T-helper 1 cell treated with Interleukin-12 subunit alpha and Interleukin-12 subunit beta and Interleukin-4 antibody, amounts not matched to agents 30 ng/mL and 1 ng/mL, for 36 hours (primary cell): ENCODE results near the gene GLI3. TPM values are rescaled to one million over a fixed set of nuclear protein-coding genes. Genes with fewer than 3 reads are reported as not detected.

Experiments
- intact Hi-C: fragments of 100-400 bp; cut with micrococcal nuclease; formaldehyde crosslinking; loops from one replicate; pipeline ENCODE4 v1.15.1; 2024
- total RNA-seq: library from RNA; stranded (reverse); gene quantifications from 2 replicates; pipeline ENCODE4 v1.2.3, GENCODE V29; 2022

Gene GLI3
- total RNA-seq, 1 donor from 2014 or later: 0.02 TPM

GRCh38 chr7:42145539-42145938 lies 91.5 kb downstream of the GLI3 start:
- intact Hi-C loops: no loop called here

GRCh38 chr7:42144604-42145003 lies 92.4 kb downstream of the GLI3 start:
- intact Hi-C loops: no loop called here

GRCh38 chr7:42143711-42144600 lies 93.1 kb downstream of the GLI3 start:
- intact Hi-C loops: no loop called here

- intact Hi-C loops: no loop called here
These were observed 94.9 kb downstream of the GLI3 start for GRCh38 chr7:42142089-42142488.

GRCh38 chr7:42139751-42140150 lies 97.3 kb downstream of the GLI3 start:
- intact Hi-C loops: no loop called here

- intact Hi-C loops: no loop called here
These were observed 98.3 kb downstream of the GLI3 start for GRCh38 chr7:42138691-42139090.

- intact Hi-C loops: no loop called here
These were observed 99.1 kb downstream of the GLI3 start for GRCh38 chr7:42137941-42138340.

- intact Hi-C loops: no loop called here
These were observed 99.6 kb downstream of the GLI3 start for GRCh38 chr7:42137431-42137830.

GRCh38 chr7:42135728-42136127 lies 101.3 kb downstream of the GLI3 start:
- intact Hi-C loops: no loop called here

- intact Hi-C loops: no loop called here
These were observed 102.6 kb downstream of the GLI3 start for GRCh38 chr7:42134276-42134876.

GRCh38 chr7:42133321-42133720 lies 103.7 kb downstream of the GLI3 start:
- intact Hi-C loops: no loop called here

- intact Hi-C loops: no loop called here
These were observed 108.3 kb downstream of the GLI3 start for GRCh38 chr7:42128703-42129102.

- intact Hi-C loops: no loop called here
These were observed 109.8 kb downstream of the GLI3 start for GRCh38 chr7:42127232-42127622.

GRCh38 chr7:42126475-42127231 lies 110.4 kb downstream of the GLI3 start:
- intact Hi-C loops: no loop called here

- intact Hi-C loops: no loop called here
These were observed 111.7 kb downstream of the GLI3 start for GRCh38 chr7:42125321-42125720.

- intact Hi-C loops: no loop called here
These were observed 113.3 kb downstream of the GLI3 start for GRCh38 chr7:42123716-42124115.

GRCh38 chr7:42120191-42120590 lies 116.8 kb downstream of the GLI3 start:
- intact Hi-C loops: no loop called here

- intact Hi-C loops: no loop called here
These were observed 119.8 kb downstream of the GLI3 start for GRCh38 chr7:42117201-42117600.

- intact Hi-C loops: no loop called here
These were observed 121.2 kb downstream of the GLI3 start for GRCh38 chr7:42115795-42116194.

- intact Hi-C loops: no loop called here
These were observed 126.7 kb downstream of the GLI3 start for GRCh38 chr7:42110333-42110732.

- intact Hi-C loops: no loop called here
These were observed 128.0 kb downstream of the GLI3 start for GRCh38 chr7:42108803-42109528.
